HG03521 (cell line): Measurements from ENCODE around the gene MYO7B.

Experiments
- ATAC-seq: cut with Tn5 transposase; IDR thresholded peaks from one replicate; pipeline ENCODE4 v1.9.1; 2021; ENCODE audit warnings: mild to moderate bottlenecking, moderate library complexity; ENCODE audit not compliant: unreplicated experiment

The MYO7B gene

DNA sequence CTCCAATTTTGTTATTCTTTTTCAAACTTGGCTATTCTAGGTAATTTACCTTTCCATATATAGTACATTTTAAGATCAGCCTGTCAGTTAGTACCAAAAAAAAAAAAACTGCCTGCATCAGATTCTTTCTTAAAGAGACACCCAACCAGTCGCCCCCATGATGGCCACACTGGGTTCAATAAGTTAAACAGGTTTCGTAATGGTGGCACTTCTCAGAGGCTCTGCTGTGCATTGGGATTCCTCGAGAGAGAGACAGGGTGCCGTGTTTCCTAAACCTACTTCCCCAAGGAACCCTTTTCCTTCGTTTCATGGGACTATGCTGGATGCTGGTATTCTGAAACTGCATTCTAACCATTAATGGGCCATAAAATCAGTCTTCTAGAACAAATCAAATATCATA, 37.4 kb downstream of the MYO7B start:
- ATAC-seq = no peak

DNA sequence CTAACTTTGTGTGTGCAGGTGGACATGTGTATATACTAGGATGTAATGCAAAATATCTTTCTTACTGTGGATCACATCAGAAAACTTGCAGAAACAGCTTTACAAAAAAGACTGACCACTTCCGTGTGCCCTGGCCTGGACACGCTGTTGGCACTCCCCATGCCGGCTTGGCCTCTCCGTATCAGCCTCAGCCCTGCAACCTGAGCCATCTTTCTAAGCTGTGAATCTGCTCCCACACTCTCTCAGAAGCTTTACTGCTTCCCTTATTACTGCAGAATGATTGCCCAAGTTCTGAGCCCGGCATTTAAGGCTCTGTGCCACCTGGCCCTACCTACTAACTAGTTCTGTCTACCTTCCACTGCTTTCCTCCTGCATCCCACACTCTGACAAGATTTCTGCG, 37.8 kb downstream of the MYO7B start:
- no peak for ATAC-seq

DNA sequence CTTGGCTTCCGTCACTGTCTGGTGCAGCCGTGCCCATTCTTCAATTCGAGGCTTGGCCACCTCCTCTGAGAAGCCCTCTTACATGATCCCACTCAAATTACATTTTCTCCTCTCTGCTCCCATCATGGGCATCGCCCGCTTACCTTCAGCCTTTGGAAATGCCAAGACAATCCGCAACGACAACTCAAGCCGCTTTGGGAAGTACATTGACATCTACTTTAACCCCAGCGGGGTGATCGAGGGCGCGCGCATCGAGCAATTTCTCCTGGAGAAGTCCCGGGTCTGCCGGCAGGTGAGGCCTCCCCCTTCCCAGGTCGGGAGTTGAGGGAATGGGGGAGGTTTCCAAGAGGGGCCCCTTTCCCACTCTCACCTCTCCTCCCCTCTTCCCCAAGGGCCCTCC, 38.3 kb downstream of the MYO7B start:
- no peak for ATAC-seq

DNA sequence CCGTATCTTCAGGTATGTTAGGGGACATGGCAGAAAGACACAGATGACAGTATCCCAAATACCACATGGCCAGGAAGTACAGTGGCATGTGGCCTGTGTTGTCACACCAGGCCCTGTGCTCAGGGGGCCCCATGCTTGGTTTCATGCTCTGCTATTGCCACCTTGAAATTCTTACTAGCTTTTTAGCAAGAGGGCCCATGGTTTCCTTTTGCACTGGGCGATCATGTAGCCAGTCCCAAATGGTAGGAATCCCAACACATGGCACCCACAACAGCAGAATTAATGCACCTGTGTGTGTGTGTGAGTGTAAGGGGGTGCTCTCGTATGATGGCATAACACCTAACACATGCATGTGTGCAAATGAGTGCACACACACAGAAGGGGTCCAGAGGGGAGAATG, 39.2 kb downstream of the MYO7B start:
- ATAC-seq = no peak

DNA sequence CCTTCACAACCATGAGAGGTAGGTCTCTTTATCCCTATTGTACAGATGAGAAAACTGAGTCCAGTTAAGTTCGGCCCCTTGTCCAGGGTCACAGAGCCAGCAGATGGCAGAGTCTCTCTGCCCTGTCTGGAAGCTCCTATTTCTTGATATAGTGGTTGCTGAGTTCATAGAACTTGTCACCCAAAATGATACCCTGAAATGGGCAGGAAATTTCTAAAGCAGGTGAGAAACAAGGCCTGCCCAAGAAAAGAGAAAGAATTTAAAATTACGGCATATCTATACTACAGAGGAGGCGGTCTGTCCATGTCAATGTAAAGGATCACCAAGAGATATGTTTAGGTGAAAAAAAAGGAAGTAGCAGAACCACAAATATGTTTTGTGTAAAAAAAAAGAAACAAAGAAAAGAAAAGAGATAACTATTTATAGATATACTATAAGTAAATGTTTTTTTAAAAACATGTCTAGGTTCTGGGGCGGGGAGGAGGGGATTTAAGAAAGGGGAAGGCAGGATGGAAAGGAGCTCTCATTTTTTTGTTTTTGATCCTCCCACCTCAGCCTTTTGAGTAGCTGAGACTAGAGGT, 39.8 kb downstream of the MYO7B start:
- ATAC-seq = no peak

DNA sequence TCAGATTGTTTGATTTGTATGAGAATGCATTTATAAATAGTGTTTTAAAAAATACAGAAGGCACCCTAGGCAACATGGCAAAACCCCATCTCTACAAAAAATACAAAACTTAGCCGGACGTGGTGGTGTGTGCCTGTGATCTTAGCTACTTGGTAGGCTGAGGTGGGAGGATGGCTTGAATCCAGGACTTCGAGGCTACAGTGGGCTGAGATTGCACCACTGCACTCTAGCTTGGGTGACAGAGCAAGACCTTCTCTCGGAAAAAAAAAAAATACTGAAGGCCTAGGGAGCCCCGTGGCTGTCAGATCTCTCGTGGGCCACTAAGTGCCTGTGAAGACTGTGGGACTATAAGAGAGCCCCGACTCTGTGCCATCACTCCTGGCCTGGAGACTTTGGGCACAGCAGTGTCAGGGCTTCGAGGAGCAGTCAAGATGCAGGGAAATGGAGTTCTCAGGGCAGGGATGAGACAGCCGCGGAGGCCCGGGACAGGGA, 40.5 kb downstream of the MYO7B start:
- ATAC-seq = no peak

DNA sequence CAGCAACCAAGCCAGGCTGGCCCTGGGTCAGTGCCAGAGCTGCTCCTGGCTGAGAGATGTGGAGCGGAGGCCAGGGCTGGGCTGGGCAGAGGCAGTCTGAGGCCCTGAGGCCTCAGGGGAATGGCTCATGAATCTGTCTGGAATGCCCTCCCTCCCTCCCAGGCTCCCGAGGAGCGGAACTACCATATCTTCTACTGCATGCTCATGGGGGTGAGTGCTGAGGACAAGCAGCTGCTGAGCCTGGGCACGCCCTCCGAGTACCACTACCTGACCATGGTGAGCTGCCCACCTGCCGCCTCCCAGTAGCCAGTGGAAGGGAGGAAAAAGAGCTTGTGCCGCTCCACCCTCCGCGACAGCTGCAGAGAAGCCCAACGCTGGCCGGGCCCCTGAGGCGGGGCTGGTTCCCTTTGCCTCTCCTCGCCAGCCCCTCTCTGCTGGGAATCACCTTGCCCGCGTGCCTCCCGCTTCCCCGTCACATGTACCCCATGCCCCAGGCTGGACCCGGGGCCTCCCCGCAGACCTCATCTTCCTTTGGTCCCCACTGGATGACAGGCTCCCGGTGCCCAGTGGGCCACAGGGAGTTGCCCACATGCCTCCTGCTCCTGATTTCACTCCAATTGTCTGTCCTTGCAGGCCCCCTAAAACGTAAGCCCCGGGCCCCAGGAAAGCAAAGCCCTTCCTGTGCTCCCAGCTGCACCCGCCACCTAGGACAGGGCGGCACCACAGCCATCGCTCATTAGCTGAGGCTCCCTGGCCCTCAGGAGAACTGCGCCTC, 41.1 kb downstream of the MYO7B start:
- ATAC-seq = no peak

DNA sequence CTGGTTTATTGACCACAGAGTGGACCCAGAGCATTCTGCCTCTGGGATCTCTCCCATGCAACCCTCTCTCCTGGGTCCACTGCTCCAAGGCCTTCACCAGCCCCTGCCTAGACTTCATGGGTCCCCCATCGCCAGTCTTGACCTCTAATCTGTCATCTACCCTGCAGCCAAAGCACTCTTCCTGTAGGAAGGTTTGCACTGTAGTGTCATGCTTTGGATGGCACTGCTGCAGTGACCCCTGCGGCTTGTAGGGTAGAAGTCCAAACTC, 41.7 kb downstream of the MYO7B start:
- ATAC-seq = no peak

DNA sequence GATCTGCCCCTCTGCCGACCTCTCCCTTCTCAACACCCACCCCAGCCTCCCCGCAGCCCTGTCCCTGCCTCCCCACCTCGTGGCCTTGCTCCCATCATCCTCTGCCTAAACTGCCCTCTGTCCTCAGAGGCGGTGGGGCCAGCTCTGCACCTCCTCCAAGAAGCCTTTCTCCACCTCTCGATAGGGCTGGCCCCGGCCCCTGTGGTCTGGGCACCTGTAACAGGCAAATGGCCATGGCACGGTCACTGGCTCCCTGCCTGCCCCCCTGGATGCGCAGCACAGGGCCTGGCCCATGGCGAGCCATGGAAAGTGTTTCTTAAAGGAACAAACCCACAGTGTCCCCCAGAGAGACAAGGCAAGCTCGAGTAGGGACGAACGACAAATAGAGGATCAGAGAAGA, 42.0 kb downstream of the MYO7B start:
- no peak for ATAC-seq

DNA sequence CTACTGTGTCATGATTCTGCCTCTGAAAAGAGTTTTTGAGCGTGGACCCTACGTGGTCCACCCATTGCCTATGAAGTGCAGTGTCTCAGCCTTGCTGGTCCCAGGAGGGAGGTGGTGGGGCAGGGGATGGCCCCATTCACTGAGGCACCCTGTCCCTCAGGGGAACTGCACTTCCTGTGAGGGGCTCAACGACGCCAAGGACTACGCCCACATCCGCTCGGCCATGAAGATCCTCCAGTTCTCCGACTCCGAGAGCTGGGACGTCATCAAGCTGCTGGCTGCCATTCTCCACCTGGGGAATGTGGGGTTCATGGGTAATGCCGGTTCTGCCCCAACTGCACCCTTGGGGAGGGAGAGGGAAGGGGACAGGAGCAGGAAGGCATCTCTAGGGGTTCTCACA, 42.5 kb downstream of the MYO7B start:
- ATAC-seq = no peak

DNA sequence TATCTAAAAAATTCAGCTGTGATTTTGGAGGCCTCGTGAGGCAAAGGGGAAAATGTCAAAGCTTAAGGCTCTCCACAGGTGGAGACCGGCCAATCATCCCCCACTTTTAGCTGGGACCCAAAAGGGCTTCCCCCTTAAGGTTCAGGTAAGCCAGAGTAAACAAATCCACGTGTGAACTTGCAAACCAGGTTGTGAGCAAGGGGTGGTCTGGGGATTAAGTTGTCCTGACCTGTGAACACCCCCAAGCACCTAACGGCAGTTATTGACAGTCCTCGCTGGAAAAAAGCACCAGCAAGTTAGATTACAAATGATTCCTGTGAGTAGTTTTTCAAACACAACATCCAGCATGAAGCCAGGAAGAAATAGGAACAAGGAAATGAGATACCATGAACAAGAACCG, 42.9 kb downstream of the MYO7B start:
- ATAC-seq = no peak

DNA sequence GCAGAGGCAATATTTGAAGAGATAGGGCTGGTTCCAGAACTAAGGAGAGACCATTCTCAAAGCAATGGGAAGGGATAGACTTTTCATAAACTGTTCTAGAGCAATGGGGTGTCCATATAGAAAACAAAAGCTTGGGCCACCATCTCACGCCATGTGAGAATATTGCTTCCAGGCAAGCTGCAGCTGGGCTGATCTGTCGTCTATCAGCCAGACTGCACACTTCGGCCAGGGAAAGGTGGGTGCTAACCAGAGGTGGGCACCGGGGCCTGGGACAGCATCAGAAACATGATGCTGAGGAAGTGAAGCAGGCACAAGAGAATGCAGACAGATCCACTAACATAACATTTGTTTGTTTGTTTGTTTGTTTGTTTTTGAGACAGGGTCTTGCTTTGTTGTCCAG, 43.7 kb downstream of the MYO7B start:
- no peak for ATAC-seq

DNA sequence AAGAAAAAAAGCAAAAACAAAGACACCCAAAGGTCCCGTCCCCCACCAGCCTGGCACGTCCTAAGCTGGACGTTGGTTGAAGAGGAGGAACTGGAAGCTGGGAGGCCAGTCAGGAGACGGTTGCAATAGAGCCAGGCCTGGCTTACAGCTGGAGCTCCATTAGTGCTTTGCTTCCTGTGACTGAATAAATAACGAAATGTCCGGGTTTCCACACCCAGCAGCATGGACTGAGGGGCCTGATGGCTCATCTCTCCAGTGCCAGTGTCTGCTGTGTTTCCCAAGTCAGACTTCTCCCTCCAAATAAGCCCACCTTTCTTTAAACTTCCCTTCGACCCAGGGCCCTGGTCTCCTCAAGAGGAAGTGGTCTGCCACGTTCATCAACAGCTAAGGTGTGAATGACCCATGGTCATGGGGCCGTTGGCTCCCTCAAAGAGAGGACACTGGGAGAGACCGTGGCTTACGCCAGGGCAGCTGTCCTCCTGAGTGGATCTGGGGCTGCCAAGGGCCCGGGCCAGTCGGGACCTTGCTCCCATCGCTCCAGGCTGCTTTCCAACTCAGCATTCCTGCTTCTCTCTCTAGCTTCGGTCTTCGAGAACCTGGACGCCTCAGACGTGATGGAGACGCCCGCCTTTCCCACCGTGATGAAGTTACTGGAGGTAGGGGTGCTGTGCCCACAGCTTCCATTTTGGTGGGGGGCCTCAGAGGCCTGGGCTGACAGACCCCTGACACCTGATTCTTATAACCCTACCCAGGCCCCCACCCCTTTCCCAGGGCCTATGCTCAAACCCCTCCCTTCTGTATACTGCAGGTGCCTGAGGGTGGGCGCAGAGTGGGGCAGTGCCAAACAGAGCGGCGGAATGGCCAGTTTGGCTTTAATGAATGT, 44.9 kb downstream of the MYO7B start:
- no peak for ATAC-seq

DNA sequence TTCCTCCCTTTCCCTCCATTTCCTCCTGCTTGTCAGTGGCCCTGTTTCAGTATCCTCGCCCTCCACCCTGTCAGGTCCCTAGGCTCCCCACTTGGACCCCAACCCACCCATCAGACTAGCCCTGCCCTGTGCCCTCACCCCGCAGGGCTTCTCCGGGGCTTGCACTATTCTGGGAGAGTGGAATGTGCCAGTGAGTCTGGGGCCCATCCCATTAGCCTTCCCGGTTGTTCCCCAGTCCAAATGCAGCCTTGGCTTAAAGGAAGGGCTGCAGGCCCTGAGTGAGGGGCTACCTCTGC, 45.5 kb downstream of the MYO7B start:
- ATAC-seq = no peak

DNA sequence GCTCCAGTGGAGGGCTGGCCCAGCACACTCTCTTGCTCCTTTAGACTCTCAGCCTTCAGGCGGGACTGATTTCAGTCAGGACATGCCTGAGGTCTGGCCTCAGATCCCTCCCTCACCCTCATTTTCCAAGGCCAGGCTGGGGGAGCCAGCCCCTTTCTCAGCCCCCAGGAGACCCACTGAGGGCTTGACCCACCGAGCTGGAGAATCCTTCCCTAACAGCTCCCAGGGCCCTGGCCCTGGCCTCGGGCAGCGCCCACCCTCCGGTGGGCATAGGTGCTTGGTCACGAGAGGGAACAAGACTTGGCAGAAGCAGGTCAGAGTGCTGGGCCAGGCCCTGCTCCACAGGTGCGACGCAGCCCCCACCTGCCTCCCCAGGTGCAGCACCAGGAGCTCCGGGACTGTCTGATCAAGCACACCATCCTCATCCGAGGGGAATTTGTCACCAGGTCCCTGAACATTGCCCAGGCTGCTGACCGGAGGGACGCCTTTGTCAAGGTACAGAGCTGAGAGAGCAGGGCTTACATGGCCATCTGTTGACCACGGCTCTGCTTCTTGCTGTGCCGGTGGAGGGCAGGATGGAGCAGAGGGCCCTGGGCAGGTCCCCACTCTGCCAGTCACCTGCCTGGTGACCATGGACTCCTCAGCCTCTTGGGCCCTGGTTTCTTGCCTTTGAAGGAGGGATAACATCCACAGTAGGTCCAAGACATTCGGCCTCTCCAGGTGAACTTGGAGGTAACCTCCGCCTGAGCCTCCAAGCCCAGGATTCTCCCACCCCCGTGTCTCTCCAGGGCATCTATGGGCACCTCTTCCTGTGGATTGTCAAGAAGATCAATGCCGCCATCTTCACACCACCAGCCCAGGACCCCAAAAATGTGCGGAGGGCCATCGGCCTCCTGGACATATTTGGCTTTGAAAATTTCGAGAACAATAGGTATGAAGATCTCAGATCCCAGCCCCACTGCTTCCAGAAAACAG, 46.3 kb downstream of the MYO7B start:
- no peak for ATAC-seq

DNA sequence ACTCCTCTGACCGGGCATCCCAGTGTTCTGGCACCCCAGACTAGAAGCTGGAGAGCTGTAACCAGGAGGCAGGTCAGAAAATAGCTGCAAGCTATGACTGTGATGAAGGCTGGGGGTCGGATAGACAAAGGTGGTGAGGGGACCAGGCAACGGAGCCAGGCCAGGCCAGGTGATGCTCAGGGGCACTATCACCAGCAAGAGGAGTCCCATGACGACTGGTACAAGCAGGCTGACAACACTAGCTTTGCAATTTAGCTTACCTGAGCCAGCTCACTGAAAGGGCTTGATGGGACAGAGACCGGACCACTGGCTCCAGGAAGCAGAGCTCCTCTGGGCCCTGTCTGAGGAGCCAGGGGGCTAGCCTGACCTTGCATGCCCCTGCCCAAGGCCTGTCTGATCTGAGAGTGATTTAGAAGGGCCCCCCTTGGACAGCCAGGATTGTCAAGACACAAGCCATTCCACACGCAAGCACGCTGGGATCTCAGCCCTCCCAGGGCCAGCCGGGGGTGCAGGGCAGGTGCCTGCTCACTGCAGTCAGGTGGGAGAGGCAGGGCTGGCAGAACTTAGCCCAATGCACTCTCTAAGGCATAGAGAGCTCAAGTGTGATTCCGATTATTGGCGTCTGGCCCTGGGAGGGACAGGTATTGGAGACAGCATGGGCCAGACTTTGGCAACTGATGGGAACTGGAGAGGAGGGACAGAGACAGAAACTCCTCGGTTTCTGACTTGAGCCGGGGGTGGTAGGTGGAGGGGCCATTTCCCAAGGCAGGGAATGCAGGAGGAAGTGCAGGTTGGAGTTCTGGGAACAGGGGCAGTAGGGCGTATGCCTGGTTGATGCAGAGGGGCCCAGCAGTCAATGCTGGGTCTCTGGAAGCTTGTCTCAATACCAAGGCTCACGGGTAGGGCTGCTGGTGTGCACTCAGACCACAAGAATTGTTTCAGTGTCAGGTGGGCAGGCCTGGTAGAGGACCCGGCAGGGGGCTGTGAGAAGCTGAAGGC, 47.7 kb downstream of the MYO7B start:
- ATAC-seq = no peak

DNA sequence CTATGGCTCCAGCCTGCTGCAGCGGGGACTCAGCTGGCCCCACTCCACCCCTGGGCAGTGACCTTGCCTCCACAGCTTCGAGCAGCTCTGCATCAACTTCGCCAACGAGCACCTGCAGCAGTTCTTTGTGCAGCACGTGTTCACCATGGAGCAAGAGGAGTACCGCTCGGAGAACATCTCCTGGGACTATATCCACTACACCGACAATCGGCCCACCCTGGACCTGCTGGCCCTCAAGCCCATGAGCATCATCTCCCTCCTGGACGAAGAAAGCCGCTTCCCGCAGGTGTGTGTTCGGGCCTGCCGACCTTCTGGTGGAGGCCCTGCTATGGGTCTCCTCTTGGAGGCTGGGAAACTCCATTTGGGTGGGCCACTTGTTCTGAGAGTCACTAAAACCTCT, 48.6 kb downstream of the MYO7B start:
- ATAC-seq = no peak

DNA sequence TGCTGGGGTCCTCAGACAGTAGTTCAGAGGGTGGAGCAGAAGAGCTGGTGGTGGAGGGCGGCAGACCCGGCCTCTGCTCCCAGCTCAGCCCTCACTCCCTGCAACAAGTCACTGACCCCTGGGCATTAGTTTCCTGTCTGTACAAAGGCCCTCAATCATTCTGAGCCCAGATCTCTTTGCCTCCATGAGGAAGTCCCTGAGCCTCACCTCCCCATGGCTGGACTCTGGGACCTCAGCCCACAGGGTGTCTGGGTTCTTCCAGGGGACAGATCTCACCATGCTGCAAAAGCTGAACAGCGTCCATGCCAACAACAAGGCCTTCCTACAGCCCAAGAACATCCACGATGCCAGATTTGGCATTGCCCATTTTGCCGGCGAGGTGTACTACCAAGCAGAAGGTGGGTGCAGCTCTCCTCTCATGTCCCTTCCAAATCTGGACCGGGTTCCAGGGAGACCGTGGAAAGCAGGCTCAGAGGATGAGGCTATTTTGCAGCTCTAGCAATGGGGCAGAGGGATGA, 49.1 kb downstream of the MYO7B start:
- no peak for ATAC-seq

DNA sequence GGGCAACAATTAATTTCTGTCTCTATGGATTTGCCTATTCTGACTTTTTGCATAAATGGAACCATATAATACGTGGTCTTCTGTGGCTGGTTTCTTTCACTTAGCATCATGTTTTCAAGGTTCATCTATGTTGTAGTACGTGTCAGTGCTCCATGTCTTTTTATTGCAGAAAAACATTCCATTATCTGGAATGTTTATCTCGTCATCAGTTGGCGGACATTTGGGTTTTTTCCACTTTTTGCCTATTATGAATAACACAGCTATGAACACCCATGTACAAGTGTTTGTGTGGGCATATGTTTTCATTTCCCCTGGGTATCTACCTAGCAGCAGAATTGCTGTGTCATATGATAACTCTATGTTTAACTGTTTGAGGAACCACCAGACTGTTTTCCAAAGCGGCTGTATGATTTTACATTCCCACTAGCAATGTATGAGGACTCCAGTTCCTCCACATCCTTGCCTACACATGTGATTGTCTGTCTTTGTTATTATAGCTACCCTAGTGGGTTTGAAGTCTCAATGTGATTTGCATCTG, 49.9 kb downstream of the MYO7B start:
- no peak for ATAC-seq
